HL-60/S4 (cell line): ENCODE measurements around the gene PRRC2A.

Source experiments
- in situ Hi-C: fragments of 300-500 bp; cut with MboI; formaldehyde crosslinking; loops from 2 replicates; pipeline ENCODE4 v1.14.3; 2022; ENCODE audit warnings: low sequenced_read_pairs

The PRRC2A gene

GRCh38 chr6:31622684-31623091 is 2.2 kb downstream of the PRRC2A start:
- in situ Hi-C loops: no loop called here

- in situ Hi-C loops: no loop called here
Measured at GRCh38 chr6:31624070-31624469, 3.6 kb downstream of the PRRC2A start.

GRCh38 chr6:31626952-31627351 is 6.4 kb downstream of the PRRC2A start:
- in situ Hi-C loops: no loop called here

GRCh38 chr6:31627690-31628287 is 7.3 kb downstream of the PRRC2A start:
- in situ Hi-C loops: no loop called here

- in situ Hi-C loops: no loop called here
Measured at GRCh38 chr6:31629014-31629413, 8.5 kb downstream of the PRRC2A start.

- in situ Hi-C loops: no loop called here
Measured at GRCh38 chr6:31630177-31630934, 9.8 kb downstream of the PRRC2A start.

- in situ Hi-C loops: no loop called here
Measured at GRCh38 chr6:31631209-31631608, 10.7 kb downstream of the PRRC2A start.

- in situ Hi-C loops: no loop called here
Measured at GRCh38 chr6:31631681-31632278, 11.3 kb downstream of the PRRC2A start.

GRCh38 chr6:31632279-31632946 is 11.9 kb downstream of the PRRC2A start:
- in situ Hi-C loops: no loop called here

- in situ Hi-C loops: no loop called here
Measured at GRCh38 chr6:31633447-31633846, 12.9 kb downstream of the PRRC2A start.

- in situ Hi-C loops: no loop called here
Measured at GRCh38 chr6:31634131-31634530, 13.6 kb downstream of the PRRC2A start.

GRCh38 chr6:31634969-31635575 is 14.6 kb downstream of the PRRC2A start:
- in situ Hi-C loops: no loop called here

GRCh38 chr6:31636698-31637596 is 16.4 kb downstream of the PRRC2A start:
- in situ Hi-C loops: no loop called here

GRCh38 chr6:31639043-31639442 is 18.5 kb downstream of the PRRC2A start:
- in situ Hi-C loops: no loop called here

GRCh38 chr6:31639449-31639861 is 18.9 kb downstream of the PRRC2A start:
- in situ Hi-C loops: no loop called here

GRCh38 chr6:31640612-31641011 is 20.1 kb downstream of the PRRC2A start:
- in situ Hi-C loops: no loop called here

GRCh38 chr6:31641370-31641769 is 20.9 kb downstream of the PRRC2A start:
- in situ Hi-C loops: no loop called here

- in situ Hi-C loops: no loop called here
Measured at GRCh38 chr6:31642798-31643570, 22.5 kb downstream of the PRRC2A start.

- in situ Hi-C loops: no loop called here
Measured at GRCh38 chr6:31643818-31644454, 23.4 kb downstream of the PRRC2A start.
